ENCODE measurements around the gene ATP9B.

DNA sequence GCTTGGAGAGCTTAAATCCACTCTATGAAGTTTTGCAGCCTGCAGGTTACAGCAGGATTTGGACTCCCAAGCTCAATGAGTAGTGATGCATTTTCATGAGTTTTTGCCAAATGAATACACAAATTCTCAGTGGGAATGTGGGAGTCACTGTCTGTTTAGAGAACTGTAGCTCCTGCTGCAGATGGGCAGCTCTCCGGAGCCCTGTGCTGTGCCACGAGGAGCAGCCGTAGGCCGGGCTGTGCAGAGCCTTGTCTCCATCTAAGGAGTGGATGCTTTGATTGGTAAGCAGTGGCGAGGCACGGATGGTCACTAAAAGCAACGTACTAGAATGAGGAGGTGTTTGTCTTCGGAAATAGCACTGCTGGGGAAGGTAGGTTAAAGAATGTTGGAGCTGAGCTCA lies 230.5 kb downstream of the ATP9B start:
- TF ChIP-seq, protein P1, sequence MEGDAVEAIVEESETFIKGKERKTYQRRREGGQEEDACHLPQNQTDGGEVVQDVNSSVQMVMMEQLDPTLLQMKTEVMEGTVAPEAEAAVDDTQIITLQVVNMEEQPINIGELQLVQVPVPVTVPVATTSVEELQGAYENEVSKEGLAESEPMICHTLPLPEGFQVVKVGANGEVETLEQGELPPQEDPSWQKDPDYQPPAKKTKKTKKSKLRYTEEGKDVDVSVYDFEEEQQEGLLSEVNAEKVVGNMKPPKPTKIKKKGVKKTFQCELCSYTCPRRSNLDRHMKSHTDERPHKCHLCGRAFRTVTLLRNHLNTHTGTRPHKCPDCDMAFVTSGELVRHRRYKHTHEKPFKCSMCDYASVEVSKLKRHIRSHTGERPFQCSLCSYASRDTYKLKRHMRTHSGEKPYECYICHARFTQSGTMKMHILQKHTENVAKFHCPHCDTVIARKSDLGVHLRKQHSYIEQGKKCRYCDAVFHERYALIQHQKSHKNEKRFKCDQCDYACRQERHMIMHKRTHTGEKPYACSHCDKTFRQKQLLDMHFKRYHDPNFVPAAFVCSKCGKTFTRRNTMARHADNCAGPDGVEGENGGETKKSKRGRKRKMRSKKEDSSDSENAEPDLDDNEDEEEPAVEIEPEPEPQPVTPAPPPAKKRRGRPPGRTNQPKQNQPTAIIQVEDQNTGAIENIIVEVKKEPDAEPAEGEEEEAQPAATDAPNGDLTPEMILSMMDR (conservative IDR thresholded peaks at IDR 0.05): no peak
- TF ChIP-seq EZH2 (IDR thresholded peaks at IDR 0.05; ENCODE audit: low read depth): no peak

All from PC-9 (cell line).